ENCODE results near the gene AFF2.

The AFF2 gene

GRCh38 chrX:148537556-148538182 lies 37.3 kb downstream of the AFF2 start:
- DNase-seq = no peak

GRCh38 chrX:148538582-148538981 lies 38.2 kb downstream of the AFF2 start:
- no peak for DNase-seq

- DNase-seq = no peak
Observed at GRCh38 chrX:148540114-148540513, 39.7 kb downstream of the AFF2 start.

- DNase-seq = no peak
Observed at GRCh38 chrX:148540671-148541583, 40.5 kb downstream of the AFF2 start.

GRCh38 chrX:148541584-148541940 lies 41.1 kb downstream of the AFF2 start:
- DNase-seq = no peak

- DNase-seq = no peak
Observed at GRCh38 chrX:148542481-148543255, 42.3 kb downstream of the AFF2 start.

- no peak for DNase-seq
Observed at GRCh38 chrX:148552775-148553174, 52.4 kb downstream of the AFF2 start.

GRCh38 chrX:148555101-148555500 lies 54.7 kb downstream of the AFF2 start:
- DNase-seq = no peak

GRCh38 chrX:148555571-148556243 lies 55.3 kb downstream of the AFF2 start:
- no peak for DNase-seq

- no peak for DNase-seq
Observed at GRCh38 chrX:148556498-148556897, 56.1 kb downstream of the AFF2 start.

- DNase-seq = no peak
Observed at GRCh38 chrX:148562846-148563245, 62.4 kb downstream of the AFF2 start.

GRCh38 chrX:148567229-148567628 lies 66.8 kb downstream of the AFF2 start:
- DNase-seq = no peak

GRCh38 chrX:148567779-148568178 lies 67.4 kb downstream of the AFF2 start:
- no peak for DNase-seq

GRCh38 chrX:148568763-148569162 lies 68.3 kb downstream of the AFF2 start:
- DNase-seq = no peak

- no peak for DNase-seq
Observed at GRCh38 chrX:148572337-148572736, 71.9 kb downstream of the AFF2 start.

- DNase-seq = no peak
Observed at GRCh38 chrX:148573119-148573518, 72.7 kb downstream of the AFF2 start.

- DNase-seq = no peak
Observed at GRCh38 chrX:148574237-148574973, 74.0 kb downstream of the AFF2 start.

GRCh38 chrX:148576396-148576795 lies 76.0 kb downstream of the AFF2 start:
- DNase-seq = no peak

- no peak for DNase-seq
Observed at GRCh38 chrX:148577741-148578140, 77.3 kb downstream of the AFF2 start.

- no peak for DNase-seq
Observed at GRCh38 chrX:148580016-148580415, 79.6 kb downstream of the AFF2 start.

- no peak for DNase-seq
Observed at GRCh38 chrX:148582353-148582752, 81.9 kb downstream of the AFF2 start.

GRCh38 chrX:148588649-148589310 lies 88.4 kb downstream of the AFF2 start:
- no peak for DNase-seq
